Measurements from ENCODE around the gene TCFL5.

Gene TCFL5

GRCh38 chr20:62840244-62841197 lies 21.1 kb downstream of the TCFL5 start:
- Histone ChIP-seq H3K27me3 (replicated peaks; ENCODE audit: insufficient read depth, low read length) (peaks cover 28% of the 10 kb centered on the region), H3K79me2 (ENCODE audit: low read length) (no peaks in the 10 kb centered on the region), H3K9me3 (replicated peaks; ENCODE audit: insufficient read depth, low read length) (no peaks in the 10 kb centered on the region), H3F3A (ENCODE audit: insufficient read depth, low read length) (no peaks in the 10 kb centered on the region), H2AFZ (ENCODE audit: low read length) (no peak overlapping the region), H3K36me3 (replicated peaks; ENCODE audit: insufficient read depth, low read length) (no peaks in the 10 kb centered on the region), H3K4me3 (ENCODE audit: low read length) (no peak overlapping the region), H3K4me2 (ENCODE audit: low read depth, low read length) (no peak overlapping the region), H3K9me2 (replicated peaks; ENCODE audit: insufficient read depth, low read length) (no peaks in the 10 kb centered on the region), H3K27ac (ENCODE audit: low read length) (no peak overlapping the region), H4K20me1 (ENCODE audit: insufficient read depth, low read length) (no peaks in the 10 kb centered on the region), H3K9ac (ENCODE audit: low read length) (no peak overlapping the region), H3K4me1 (ENCODE audit: low read length) (no peaks in the 10 kb centered on the region)
- DNase-seq = no peak
- TF ChIP-seq EZH2phosphoT487 (IDR thresholded peaks at IDR 0.05; ENCODE audit: low read length) (no peak), EZH2 (optimal IDR thresholded peaks at IDR 0.05; ENCODE audit: low read depth, low read length) (no peak), CTCF (IDR thresholded peaks at IDR 0.05; ENCODE audit: low read length) (no peak)

- no peak overlapping the region for H2AFZ ChIP-seq (ENCODE audit: low read length)
- no peaks in the 10 kb centered on the region for H3K79me2 ChIP-seq (ENCODE audit: low read length)
- TF ChIP-seq EZH2 (optimal IDR thresholded peaks at IDR 0.05; ENCODE audit: low read depth, low read length) = no peak
- no peak for TF ChIP-seq EZH2phosphoT487 (IDR thresholded peaks at IDR 0.05; ENCODE audit: low read length)
- TF ChIP-seq CTCF (IDR thresholded peaks at IDR 0.05; ENCODE audit: low read length) = no peak
- no peaks in the 10 kb centered on the region for H3K9me3 ChIP-seq (replicated peaks; ENCODE audit: insufficient read depth, low read length)
- H3K4me3 ChIP-seq (ENCODE audit: low read length) = no peak overlapping the region
- no peaks in the 10 kb centered on the region for H3K4me1 ChIP-seq (ENCODE audit: low read length)
- H3K9ac ChIP-seq (ENCODE audit: low read length) = no peak overlapping the region
- DNase-seq = no peak
- no peak overlapping the region for H3K27ac ChIP-seq (ENCODE audit: low read length)
- H3K27me3 ChIP-seq (replicated peaks; ENCODE audit: insufficient read depth, low read length) = peaks cover 35% of the 10 kb centered on the region
- H4K20me1 ChIP-seq (ENCODE audit: insufficient read depth, low read length) = no peaks in the 10 kb centered on the region
- H3K4me2 ChIP-seq (ENCODE audit: low read depth, low read length) = no peak overlapping the region
- H3K9me2 ChIP-seq (replicated peaks; ENCODE audit: insufficient read depth, low read length) = no peaks in the 10 kb centered on the region
- no peaks in the 10 kb centered on the region for H3F3A ChIP-seq (ENCODE audit: insufficient read depth, low read length)
- no peaks in the 10 kb centered on the region for H3K36me3 ChIP-seq (replicated peaks; ENCODE audit: insufficient read depth, low read length)
Measured at GRCh38 chr20:62839816-62840215, 21.8 kb downstream of the TCFL5 start.

- Histone ChIP-seq H3K36me3 (replicated peaks; ENCODE audit: insufficient read depth, low read length) (no peaks in the 10 kb centered on the region), H4K20me1 (ENCODE audit: insufficient read depth, low read length) (no peaks in the 10 kb centered on the region), H3K4me2 (ENCODE audit: low read depth, low read length) (no peak overlapping the region), H3K79me2 (ENCODE audit: low read length) (no peaks in the 10 kb centered on the region), H3K9me3 (replicated peaks; ENCODE audit: insufficient read depth, low read length) (no peaks in the 10 kb centered on the region), H3F3A (ENCODE audit: insufficient read depth, low read length) (no peaks in the 10 kb centered on the region), H2AFZ (ENCODE audit: low read length) (no peak overlapping the region), H3K27me3 (replicated peaks; ENCODE audit: insufficient read depth, low read length) (peaks cover 40% of the 10 kb centered on the region), H3K9ac (ENCODE audit: low read length) (no peak overlapping the region), H3K27ac (ENCODE audit: low read length) (no peak overlapping the region), H3K4me1 (ENCODE audit: low read length) (no peaks in the 10 kb centered on the region), H3K9me2 (replicated peaks; ENCODE audit: insufficient read depth, low read length) (no peaks in the 10 kb centered on the region), H3K4me3 (ENCODE audit: low read length) (no peak overlapping the region)
- no peak for TF ChIP-seq EZH2phosphoT487 (IDR thresholded peaks at IDR 0.05; ENCODE audit: low read length)
- DNase-seq = no peak
Measured at GRCh38 chr20:62839261-62839660, 22.4 kb downstream of the TCFL5 start.
